AG04450 (cell line): ENCODE measurements around the gene PLP1. TPM values are rescaled to one million over a fixed set of nuclear protein-coding genes. Genes with fewer than 3 reads are reported as not detected.

ENCODE experiments used
- CTCF ChIA-PET: fragments of 300-600, 350-600 bp; formaldehyde crosslinking; extraction: SDS; loops from one replicate; lab custom pipeline; 2022; ENCODE audit warnings: antibody characterized with exemption, inconsistent platforms; lab: Charles Lee
- POLR2A ChIA-PET: fragments of 350-600 bp; formaldehyde crosslinking; extraction: SDS; loops from one replicate; lab custom pipeline; 2021; ENCODE audit warnings: antibody characterized with exemption, inconsistent platforms; lab: Yijun Ruan, JAX
- DNase-seq: peaks from one replicate; pipeline ENCODE4 v3.0.0-alpha.2; 2011; ENCODE audit warnings: low read depth, low spot score
- H3K27ac ChIP-seq: one replicate; pipeline ENCODE4 v1.5.1; 2012; ENCODE audit warnings: low read depth, low read length, control low read depth
- H3K27me3 ChIP-seq: one replicate; pipeline ENCODE4 v1.6.0; 2012; ENCODE audit warnings: low read length; ENCODE audit not compliant: control insufficient read depth, insufficient read depth
- H3K4me3 ChIP-seq: 2 replicates; pipeline ENCODE4 v1.5.1; 2011; ENCODE audit warnings: mild to moderate bottlenecking, low read depth, low read length, control low read depth
- H3K9me3 ChIP-seq: 2 replicates; pipeline ENCODE4 v1.5.1; 2012; ENCODE audit warnings: low read length; ENCODE audit not compliant: control insufficient read depth, insufficient read depth
- CTCF ChIP-seq: IDR thresholded peaks from 2 replicates; pipeline ENCODE4 v1.5.1; 2011; ENCODE audit warnings: low read depth, low read length, control low read depth, inconsistent platforms
- polyA minus RNA-seq: library from RNA; depleted of rRNA, polyadenylated mRNA; stranded (reverse); fragments of >200 nt; gene quantifications from 2 replicates; pipeline ENCODE4 v1.2.3, GENCODE V29; 2011; rRNA and poly(A)+ RNA removed
- polyA plus RNA-seq: library from polyadenylated mRNA; depleted of rRNA; stranded (reverse); fragments of >200 nt; gene quantifications from 2 replicates; pipeline ENCODE4 v1.2.3, GENCODE V29; 2011; rRNA removed

The PLP1 gene
- 0.41 and 0.47 TPM in 2 replicates for polyA plus RNA-seq
- polyA minus RNA-seq: 0.18 and 1.7 TPM in 2 replicates

- H3K27ac ChIP-seq: no peak within 1 kb of the TSS
- no peak for TF ChIP-seq CTCF
- POLR2A ChIA-PET: no interaction called here
Observed at GRCh38 chrX:103776546-103776945, at the start of gene PLP1. PLP1 (plus strand) TSS chrX:103776840; CDS start chrX:103776996, 156 bp downstream.

GRCh38 chrX:103727115-103727514 lies 49.5 kb upstream of the PLP1 start:
- Histone ChIP-seq H3K9me3 (no peaks in the 10 kb centered on the region), H3K27me3 (peaks cover 2% of the 10 kb centered on the region), H3K27ac (no peak overlapping the region), H3K4me3 (no peak overlapping the region)
- no peak for DNase-seq
- POLR2A ChIA-PET: no interaction called here
- CTCF ChIA-PET: no interaction called here
- no peak for TF ChIP-seq CTCF

More at GRCh38 chrX:103776546-103776945, at the start of gene PLP1:
- CTCF ChIA-PET: no interaction called here
- H3K4me3 ChIP-seq: no peak within 1 kb of the TSS
- DNase-seq: no peak
- H3K27me3 ChIP-seq: peaks cover 4% of the 10 kb centered on the region
- no peaks in the 10 kb centered on the region for H3K9me3 ChIP-seq

GRCh38 chrX:103729015-103729414 lies 47.6 kb upstream of the PLP1 start:
- ChIA-PET POLR2A (no interaction called here), CTCF (interaction anchor here (1.4 kb wide), 1 partner anchor 18 kb away, joined by 5 read pairs; the partner anchor contains the start of gene TMEM31)
- DNase-seq: no peak
- TF ChIP-seq CTCF: no peak
- H3K4me3 ChIP-seq: no peak overlapping the region
- H3K27me3 ChIP-seq: peaks cover 2% of the 10 kb centered on the region
- no peak overlapping the region for H3K27ac ChIP-seq
- H3K9me3 ChIP-seq: no peaks in the 10 kb centered on the region

- no peak for TF ChIP-seq CTCF
- no peak for DNase-seq
- Histone ChIP-seq H3K4me3 (no peak overlapping the region), H3K27me3 (peaks cover 2% of the 10 kb centered on the region), H3K27ac (no peak overlapping the region), H3K9me3 (no peaks in the 10 kb centered on the region)
- ChIA-PET POLR2A (no interaction called here), CTCF (interaction anchor here (1.1 kb wide), 1 partner anchor 43 kb away, joined by 3 read pairs; no protein-coding TSS in a partner anchor)
Observed at GRCh38 chrX:103730147-103730795, 46.4 kb upstream of the PLP1 start.

- Histone ChIP-seq H3K4me3 (no peak overlapping the region), H3K27me3 (no peaks in the 10 kb centered on the region), H3K9me3 (no peaks in the 10 kb centered on the region), H3K27ac (peak overlapping the region; percentile 67)
- ChIA-PET POLR2A (interaction anchor here (0.7 kb wide), 1 partner anchor 62 kb away, joined by 3 read pairs; no protein-coding TSS in a partner anchor), CTCF (interaction anchor here (1.1 kb wide), 1 partner anchor 42 kb away, joined by 3 read pairs; no protein-coding TSS in a partner anchor)
- TF ChIP-seq CTCF: no peak
- DNase-seq: peak; percentile 21
Observed at GRCh38 chrX:103730796-103731493, 45.7 kb upstream of the PLP1 start.
